GM21447 (cell line): ENCODE measurements around the gene VARS1.
"Not testable (repeated sequence)": the region's sequence is repeated elsewhere in the genome, so short reads cannot be mapped to it uniquely, and the experiment has no call there.

Experiments
- ATAC-seq: cut with Tn5 transposase; IDR thresholded peaks from one replicate; pipeline ENCODE4 v1.9.1; 2021; ENCODE audit not compliant: unreplicated experiment

Gene VARS1

DNA sequence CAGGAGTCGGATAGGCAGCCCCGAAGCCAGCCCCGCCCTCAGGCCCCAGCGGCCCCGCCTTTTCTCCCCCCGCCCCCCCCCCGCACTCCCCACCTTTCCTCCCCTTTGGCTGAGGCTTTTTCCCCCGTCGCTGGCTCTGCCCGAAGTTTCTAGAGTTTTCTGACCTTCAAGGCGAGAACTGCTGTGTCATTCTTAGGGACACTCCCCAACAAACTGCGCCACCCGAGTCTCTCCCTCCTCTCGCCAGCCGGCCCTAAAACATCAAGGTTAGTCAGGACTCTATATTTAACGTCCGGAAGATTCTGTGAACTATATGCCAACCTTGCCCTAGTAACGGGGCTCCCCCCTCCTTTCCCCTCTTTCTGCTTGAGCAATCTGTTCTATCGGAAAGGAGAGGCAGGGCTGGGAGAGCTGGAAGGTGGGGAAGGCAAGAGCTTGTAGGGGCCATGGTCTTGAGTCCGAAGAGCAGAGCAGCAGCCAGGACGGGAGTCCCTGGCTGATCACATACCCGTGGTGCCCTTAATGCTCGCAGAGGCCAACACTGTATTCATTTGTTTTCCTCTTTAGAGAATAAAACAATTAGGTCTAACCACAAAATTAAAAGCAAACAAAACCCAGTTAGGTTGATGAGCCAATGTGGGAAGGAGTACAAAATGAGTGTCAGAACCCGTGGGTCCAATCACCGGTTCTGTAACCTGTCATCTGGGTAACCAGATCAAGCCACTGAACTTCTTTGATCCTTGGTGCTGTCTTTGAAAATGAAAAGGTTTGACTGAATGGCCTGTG lies 26.7 kb upstream of the VARS1 start:
- ATAC-seq: peak; percentile 37

DNA sequence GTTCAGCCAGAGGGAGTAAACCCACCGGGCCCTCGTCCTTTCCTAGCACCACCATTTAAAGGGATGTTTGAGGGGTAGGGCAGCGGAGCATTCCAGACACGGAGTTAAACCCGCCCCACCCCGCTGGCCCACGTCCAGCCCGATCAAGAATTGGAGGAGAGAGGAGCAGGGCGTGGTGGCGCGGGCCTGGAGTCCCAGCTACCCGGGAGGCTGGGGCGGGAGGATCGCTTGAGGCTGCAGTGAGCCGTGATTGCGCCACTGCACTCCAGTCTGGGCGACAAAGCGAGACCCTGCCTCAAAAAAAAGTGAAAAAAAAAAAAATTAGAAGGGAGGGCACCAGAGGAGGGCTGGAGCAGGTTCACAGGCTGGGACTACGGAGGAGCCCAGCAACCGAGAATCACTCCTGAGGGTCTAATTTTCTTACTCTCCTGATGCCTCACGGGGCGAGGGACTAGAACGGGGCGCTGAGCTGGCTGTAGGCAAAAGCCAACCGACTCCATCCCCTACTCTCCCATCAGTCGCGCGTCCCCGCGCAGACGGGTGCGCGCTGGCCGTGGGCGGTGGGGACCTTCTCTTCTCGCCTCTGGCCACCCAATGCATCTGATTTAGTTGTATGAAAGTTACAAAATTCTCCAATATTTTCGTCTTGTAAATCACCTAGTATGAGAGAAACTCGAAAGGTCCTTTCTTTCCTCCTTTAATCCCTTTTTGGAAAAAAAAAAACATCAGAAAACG lies 25.9 kb upstream of the VARS1 start:
- ATAC-seq: peak; percentile 42

DNA sequence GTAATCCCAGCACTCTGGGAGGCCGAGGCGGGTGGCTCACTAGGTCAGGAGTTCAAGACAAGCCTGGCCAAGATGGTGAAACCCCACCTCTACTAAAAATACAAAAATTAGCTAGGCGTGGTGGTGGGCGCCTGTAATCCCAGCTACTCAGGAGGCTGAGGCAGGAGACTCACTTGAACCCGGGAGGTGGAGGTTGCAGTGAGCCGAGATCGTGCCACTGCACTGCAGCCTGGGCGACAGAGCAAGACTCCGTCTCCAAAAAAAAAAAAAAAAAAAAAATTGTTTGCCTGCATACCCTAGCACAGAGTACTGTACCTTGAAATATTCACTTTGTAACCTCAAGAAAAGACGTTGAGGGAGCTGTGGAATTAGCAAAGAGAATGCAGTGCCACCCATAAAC lies 24.8 kb upstream of the VARS1 start:
- ATAC-seq: not testable (repeated sequence)

DNA sequence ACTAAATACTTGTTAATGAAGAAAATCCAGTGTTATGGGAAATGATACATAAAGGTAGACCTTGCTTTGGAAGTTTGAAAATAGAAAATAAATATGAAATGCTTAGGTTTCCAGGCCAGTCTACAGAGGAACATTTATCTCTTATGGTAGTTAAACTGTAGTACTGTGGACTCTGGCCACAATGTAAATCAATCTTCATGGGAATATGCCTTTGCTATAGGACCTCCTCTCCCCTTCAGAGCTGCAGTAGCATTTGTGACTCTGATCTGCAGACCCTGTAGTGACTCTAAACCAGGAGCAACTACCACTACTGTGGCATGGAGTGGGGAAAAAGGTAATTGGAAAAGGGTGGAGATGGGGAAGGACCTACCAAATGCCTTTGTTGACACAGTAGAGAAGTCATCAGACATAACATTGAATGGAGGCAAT lies 24.3 kb upstream of the VARS1 start:
- no peak for ATAC-seq

DNA sequence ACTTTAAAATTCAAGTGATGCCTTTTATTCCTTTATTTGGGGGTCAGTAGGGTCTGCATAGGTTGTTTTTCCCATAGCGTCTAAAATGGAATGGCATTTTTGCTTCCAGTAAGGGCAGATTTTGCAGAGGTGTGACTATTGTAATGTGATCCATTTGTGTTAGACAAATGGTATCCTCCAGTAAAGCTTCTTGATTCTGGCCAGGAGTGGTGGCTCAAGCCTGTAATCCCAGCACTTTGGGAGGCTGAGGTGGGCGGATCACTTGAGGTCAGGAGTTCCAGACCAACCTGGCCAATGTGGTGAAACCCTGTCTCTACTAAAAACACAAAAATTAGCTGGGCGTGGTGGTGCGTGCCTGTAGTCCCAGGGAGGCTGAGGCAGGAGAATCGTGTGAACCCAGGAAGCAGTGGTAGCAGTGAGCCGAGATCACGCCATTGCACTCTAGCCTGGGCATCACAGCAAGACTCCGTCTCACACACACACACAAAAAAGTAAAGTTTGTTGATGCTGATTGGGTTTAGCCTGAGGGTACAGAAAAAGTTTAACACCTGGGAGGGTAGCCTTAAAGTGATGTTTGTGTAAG lies 22.5 kb upstream of the VARS1 start:
- not testable (repeated sequence) for ATAC-seq

DNA sequence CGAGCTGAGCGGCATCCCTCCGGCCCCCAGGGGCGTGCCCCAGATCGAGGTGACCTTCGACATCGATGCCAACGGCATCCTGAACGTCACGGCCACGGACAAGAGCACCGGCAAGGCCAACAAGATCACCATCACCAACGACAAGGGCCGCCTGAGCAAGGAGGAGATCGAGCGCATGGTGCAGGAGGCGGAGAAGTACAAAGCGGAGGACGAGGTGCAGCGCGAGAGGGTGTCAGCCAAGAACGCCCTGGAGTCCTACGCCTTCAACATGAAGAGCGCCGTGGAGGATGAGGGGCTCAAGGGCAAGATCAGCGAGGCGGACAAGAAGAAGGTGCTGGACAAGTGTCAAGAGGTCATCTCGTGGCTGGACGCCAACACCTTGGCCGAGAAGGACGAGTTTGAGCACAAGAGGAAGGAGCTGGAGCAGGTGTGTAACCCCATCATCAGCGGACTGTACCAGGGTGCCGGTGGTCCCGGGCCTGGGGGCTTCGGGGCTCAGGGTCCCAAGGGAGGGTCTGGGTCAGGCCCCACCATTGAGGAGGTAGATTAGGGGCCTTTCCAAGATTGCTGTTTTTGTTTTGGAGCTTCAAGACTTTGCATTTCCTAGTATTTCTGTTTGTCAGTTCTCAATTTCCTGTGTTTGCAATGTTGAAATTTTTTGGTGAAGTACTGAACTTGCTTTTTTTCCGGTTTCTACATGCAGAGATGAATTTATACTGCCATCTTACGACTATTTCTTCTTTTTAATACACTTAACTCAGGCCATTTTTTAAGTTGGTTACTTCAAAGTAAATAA lies 21.8 kb upstream of the VARS1 start:
- not testable (repeated sequence) for ATAC-seq

DNA sequence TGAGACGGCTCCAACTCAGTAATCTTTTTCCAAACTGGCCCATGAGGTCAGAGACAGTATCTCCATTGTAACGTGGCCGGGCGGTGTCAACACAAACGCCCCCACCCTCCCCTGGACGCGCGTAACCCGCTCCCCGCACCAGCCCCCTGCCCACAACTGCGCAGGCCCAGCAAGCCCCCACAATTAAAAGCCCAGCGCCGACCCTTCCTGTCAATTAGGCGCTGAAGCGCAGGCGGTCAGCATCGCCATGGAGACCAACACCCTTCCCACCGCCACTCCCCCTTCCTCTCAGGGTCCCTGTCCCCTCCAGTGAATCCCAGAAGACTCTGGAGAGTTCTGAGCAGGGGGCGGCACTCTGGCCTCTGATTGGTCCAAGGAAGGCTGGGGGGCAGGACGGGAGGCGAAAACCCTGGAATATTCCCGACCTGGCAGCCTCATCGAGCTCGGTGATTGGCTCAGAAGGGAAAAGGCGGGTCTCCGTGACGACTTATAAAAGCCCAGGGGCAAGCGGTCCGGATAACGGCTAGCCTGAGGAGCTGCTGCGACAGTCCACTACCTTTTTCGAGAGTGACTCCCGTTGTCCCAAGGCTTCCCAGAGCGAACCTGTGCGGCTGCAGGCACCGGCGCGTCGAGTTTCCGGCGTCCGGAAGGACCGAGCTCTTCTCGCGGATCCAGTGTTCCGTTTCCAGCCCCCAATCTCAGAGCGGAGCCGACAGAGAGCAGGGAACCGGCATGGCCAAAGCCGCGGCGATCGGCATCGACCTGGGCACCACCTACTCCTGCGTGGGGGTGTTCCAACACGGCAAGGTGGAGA lies 19.7 kb upstream of the VARS1 start, which contains the start of the genes HSPA1A and HSPA1L:
HSPA1A (plus strand) TSS at position 519 of the 814 bp plus-strand sequence; CDS start at position 733, 214 bp downstream.
HSPA1L (minus strand) TSS at position 259 of the 814 bp plus-strand sequence. CDS start 3,311 bp downstream, outside the sequence.
- no peak for ATAC-seq

DNA sequence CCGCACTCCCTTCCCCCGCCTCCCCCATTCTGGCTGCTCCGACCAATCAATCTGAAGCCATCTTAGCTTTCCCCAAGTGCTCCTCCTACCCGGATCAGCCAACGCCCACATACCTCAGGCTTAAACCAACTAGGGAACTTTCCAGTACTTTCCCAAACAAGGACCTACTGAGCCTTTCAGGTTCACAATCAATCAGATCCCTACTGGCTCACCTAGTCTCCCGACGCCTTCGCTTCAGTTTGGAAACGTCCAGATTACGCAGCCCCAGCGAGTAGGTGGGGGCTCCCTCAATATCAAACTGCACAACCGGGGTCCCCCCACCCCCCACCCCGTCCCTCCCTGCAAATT lies 19.1 kb upstream of the VARS1 start:
- ATAC-seq: peak; percentile 38

DNA sequence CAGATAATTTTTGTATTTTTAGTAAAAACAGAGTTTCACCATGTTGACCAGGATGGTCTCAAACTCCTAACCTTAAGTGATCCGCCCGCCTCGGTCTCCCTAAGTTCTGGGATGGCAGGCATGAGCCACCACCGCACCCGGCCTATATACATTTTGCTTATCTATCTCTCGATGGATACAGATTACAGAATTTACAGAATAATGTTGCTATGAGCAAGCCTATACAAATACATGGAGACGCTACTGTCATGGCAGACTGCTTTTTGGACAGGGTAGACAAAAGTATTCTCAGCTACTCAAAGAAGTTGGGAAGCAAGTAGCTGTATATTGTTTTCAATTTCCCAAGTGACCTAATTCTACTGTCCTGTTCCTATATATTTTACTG lies 17.9 kb upstream of the VARS1 start:
- ATAC-seq: no peak

DNA sequence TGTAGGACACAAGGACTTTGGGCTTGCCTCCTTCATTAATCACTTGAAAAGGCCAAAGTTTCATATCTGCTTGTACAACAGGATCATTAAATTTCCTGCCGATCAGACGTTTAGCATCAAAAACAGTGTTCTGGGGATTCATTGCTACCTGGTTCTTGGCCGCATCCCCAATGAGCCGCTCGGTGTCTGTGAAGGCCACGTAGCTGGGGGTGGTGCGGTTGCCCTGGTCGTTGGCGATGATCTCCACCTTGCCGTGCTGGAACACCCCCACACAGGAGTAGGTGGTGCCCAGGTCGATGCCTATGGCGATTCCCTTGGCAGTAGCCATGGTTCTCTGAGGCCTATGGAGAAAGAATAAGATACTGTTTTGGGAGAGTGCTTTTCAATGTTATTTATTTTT lies 16.1 kb upstream of the VARS1 start:
- ATAC-seq: no peak

DNA sequence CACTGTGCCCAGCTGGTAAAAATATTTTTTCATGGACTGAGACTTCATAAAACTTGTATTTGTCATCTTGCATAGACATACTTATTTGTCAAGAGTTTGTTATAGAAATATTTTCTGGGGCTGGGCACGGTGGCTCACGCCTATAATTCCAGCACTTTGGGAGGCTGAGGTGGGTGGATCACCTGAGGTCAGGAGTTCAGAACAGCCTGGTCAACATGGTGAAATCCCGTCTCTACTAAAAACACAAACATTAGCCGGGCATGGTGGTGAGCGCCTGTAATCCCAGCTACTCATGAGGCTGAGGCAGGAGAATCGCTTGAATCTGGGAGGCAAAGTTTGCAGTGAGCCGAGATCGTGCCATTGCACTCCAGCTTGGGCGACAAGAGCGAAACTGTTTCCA lies 13.0 kb upstream of the VARS1 start:
- ATAC-seq: not testable (repeated sequence)

DNA sequence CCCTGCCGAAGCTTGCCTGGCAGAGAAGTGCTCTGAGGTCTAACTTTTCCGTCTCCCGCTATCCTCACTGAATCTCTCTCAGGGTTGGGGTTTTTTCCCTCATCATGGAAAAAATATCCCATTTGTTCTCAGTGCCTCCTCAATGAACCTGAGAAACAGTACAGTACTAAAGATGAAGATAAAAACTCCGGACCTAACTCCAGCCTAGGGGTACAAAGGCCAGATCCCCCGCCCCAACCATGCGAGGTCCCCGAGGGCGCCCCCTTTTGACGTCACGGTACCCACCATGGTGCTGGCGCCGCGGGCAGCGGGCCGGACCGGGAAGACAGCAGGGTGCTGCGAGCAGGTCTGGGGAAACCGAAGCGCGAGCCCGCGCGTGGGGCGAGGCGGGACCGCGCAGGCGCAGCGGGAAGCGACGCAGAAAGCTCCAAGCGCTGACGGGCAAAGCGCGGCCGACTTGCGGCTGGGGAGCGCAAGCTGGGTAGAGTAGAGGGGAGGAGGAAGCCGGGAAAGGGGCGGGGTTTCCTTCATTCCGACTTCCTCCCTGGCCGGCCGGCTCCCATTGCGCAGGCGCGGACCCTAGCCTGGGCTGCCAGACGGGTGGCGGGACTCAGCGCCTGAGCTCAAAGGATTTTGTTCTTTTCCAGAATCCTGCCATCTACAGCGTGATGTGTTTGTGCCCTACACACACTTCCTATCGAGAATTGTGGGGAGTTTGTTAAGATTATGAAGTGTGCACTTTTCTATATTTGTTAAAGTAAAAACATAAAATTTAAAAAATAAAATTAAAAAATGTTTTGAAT lies 11.1 kb upstream of the VARS1 start, which contains the start of gene LSM2:
LSM2 (minus strand) TSS at position 497 of the 803 bp plus-strand sequence; CDS start at position 288, 209 bp downstream.
- ATAC-seq: peak; percentile 82

DNA sequence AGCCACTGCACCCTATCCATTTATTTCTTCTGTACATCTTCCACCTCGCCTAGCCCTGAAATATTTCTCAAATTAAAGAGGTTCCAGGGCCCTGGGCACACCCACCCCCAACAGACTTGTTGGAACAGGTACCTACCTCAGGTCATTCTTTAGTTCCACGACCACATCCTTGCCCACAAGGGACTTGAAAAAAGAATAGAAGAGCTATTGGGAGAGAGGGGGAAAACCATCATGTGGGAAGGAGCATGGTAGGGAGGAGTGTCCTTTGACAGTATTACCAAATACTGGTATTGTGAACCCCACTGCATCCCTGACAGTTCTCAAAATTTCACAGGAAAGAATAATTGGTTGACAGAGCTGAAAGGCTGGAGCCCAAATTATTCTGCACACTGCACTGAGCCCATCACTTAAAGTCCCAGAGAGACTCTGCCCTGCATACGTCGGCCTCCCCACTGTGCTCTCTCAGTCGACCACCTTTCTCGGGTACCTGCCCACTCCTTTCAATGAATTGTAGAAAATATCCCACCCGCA lies 10.5 kb upstream of the VARS1 start:
- no peak for ATAC-seq

DNA sequence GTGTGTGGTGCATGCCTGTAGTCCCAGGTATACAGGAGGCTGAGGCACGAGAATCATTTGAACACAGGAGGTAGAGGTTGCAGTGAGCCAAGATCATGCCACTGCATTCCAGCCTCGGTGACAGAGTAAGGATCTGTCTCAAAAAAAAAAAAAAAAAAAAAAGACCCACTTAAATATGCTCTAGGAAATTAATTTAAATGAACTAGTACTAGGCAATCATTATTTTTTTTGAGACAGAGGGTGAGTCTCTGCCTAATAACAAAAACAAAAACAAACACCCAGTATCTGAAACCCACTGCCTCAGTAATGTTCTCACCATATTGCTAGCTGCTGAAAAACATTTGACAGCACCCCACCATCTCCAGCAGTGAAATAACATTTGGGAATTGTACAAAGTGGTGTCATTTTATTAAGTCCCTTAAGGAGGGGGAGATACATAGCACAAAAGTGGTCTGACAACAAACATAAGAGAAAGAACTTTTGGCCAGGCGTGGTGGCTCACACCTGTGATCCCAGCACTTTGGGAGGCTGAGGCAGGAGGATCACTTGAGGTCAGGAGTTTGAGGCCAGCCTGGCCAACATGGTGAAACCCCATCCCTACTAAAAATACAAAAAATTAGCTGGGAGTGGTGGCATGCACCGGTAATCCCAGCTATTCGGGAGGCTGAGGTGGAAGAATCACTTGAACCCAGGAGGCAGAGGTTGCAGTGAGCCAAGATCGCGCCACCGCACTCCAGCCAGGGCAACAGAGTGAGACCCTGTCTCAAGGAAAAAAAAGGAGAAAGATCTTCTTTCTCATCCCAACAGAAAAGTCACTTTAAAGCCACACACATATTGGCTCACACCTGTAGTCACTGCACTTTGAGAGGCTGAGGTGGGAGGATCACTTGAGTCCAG lies 5.7 kb upstream of the VARS1 start:
- not testable (repeated sequence) for ATAC-seq

DNA sequence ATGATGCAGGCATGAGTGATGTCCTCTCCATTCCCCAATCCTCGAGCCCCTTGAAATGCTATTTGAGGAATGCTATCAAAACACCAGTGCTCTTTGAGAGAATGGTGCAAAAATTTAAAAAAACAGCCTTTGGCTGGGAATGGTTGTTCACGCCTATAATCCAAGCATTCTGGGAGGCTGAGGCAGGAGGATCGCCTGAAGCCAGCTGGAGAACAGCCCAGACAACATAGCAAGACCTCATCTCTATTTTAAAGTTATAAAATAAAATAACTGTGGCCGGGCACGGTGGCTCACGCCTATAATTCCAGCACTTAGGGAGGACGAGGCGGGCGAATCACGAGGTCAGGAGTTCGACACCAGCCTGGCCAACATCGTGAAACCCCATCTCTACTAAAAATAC lies 4.2 kb upstream of the VARS1 start:
- no peak for ATAC-seq

DNA sequence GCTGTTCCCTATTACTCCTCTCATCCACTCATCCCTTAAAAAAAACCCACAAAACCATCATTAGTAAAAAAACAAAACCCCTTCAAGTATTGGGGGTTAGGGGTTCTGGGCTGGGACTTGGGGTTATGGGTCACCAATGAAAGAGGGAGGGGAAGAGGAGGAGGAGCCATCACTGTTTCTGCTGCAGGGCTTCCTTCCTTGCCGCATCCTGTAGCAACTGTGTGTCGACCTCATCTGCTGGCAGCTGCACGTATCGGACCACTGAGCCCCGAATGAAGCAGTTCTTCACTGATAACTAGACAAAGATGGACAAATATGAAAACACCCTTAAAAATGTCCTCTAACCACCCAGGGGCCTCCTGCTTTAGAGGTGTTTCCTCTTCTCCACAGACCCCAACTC lies 2.0 kb upstream of the VARS1 start:
- no peak for ATAC-seq

DNA sequence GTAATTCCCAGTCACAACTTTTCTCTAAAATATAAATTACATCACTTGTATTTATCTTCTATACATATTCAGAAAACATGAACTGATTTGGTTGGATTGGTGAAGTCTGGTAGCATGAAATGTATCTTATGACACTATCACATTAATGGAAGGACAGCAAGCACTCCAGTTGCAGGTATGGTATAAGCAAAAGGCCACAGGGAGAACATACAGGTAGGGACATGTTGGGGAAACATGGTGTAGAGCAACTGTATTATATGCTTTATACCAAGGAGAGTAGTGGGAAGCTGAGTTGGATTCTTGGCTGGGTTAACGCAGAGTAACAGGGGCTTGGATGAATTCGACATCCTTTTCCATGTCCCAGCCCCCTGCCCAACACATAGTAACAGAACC lies 1.4 kb upstream of the VARS1 start:
- ATAC-seq: no peak
